Measurements from ENCODE around the gene SSR1.

The SSR1 gene

GRCh38 chr6:7292596-7293255, 20.3 kb downstream of the SSR1 start:
- H3K79me2 ChIP-seq (ENCODE audit: control insufficient read depth, insufficient read depth, low read length, poor library complexity), result no peaks in the 10 kb centered on the region
- no peak overlapping the region for H2AK5ac ChIP-seq (ENCODE audit: low read length)
- no peak overlapping the region for H2AFZ ChIP-seq (ENCODE audit: insufficient read depth, low read length, poor library complexity)
- no peak overlapping the region for H4K8ac ChIP-seq (ENCODE audit: low read depth, low read length)
- no peaks in the 10 kb centered on the region for H3K27me3 ChIP-seq (ENCODE audit: insufficient read depth, low read length)
- H4K12ac ChIP-seq (ENCODE audit: low read depth, low read length), result no peak overlapping the region
- WGBS (ENCODE audit: extremely low coverage, insufficient coverage, insufficient read length), result no CpG with 5 or more reads among the region's 6 CpGs
- no peak overlapping the region for H3K27ac ChIP-seq (ENCODE audit: low read depth, low read length)
- H3K4ac ChIP-seq (ENCODE audit: low read depth, low read length), result no peak overlapping the region
- H2BK5ac ChIP-seq (ENCODE audit: low read depth, low read length, poor library complexity), result no peak overlapping the region
- peaks cover 25 to 42% of the 10 kb centered on the region in 2 experiments for H3K36me3 ChIP-seq (ENCODE audit: control insufficient read depth in 1 of 2, insufficient read depth in 2 of 2, low read length in 2 of 2)
- no peak for DNase-seq
- no peak overlapping the region for H3K18ac ChIP-seq (ENCODE audit: low read length)
- no peak overlapping the region for H4K91ac ChIP-seq (ENCODE audit: low read depth, low read length)
- H3K9me3 ChIP-seq (ENCODE audit: insufficient read depth, low read depth, low read length), result no peaks in the 10 kb centered on the region
- no peak overlapping the region for H2BK12ac ChIP-seq (ENCODE audit: low read length)
- H3K4me2 ChIP-seq (ENCODE audit: low read length), result no peak overlapping the region
- H3K23ac ChIP-seq (ENCODE audit: low read length), result no peak overlapping the region
- H3K14ac ChIP-seq (ENCODE audit: low read length), result no peak overlapping the region
- no peak overlapping the region for H3K9ac ChIP-seq (ENCODE audit: low read length)
- no peaks in the 10 kb centered on the region for H3K4me1 ChIP-seq (ENCODE audit: control insufficient read depth in 1 of 2, insufficient read depth in 2 of 2, low read length in 2 of 2)
- H2BK120ac ChIP-seq (ENCODE audit: insufficient read depth, low read length, poor library complexity), result no peak overlapping the region
- no peak overlapping the region for H3K4me3 ChIP-seq (ENCODE audit: low read depth, low read length)
- H3K79me1 ChIP-seq (ENCODE audit: low read length), result no peaks in the 10 kb centered on the region

DNA sequence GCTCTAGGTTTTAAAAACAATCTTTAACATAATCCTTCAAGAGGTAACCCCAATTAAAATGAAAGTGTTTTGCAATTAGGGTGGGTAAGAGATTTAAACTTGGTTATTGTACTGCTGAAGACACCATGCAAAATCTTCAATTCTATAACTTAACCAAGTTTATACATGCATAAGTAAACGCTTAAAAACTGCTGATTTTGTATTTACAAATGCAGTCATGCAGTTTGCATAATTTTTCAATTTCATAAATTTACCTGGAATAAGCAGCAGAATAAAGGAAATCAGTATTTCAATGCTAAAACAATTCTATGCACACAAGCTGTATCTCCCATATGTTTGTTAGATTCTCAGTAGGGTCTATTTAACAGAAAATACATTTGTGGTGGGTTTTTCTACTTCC, 22.9 kb downstream of the SSR1 start:
- Histone ChIP-seq H2BK12ac (ENCODE audit: low read length) (no peak overlapping the region), H4K91ac (ENCODE audit: low read depth, low read length) (no peak overlapping the region), H3K23ac (ENCODE audit: low read length) (no peak overlapping the region), H3K4me1 (ENCODE audit: control insufficient read depth in 1 of 2, insufficient read depth in 2 of 2, low read length in 2 of 2) (no peaks in the 10 kb centered on the region), H2BK5ac (ENCODE audit: low read depth, low read length, poor library complexity) (no peak overlapping the region), H4K12ac (ENCODE audit: low read depth, low read length) (no peak overlapping the region), H2AFZ (ENCODE audit: insufficient read depth, low read length, poor library complexity) (no peak overlapping the region), H3K9ac (ENCODE audit: low read length) (no peak overlapping the region), H3K14ac (ENCODE audit: low read length) (no peak overlapping the region), H4K8ac (ENCODE audit: low read depth, low read length) (no peak overlapping the region), H3K18ac (ENCODE audit: low read length) (no peak overlapping the region), H3K9me3 (ENCODE audit: insufficient read depth, low read depth, low read length) (no peaks in the 10 kb centered on the region), H3K27me3 (ENCODE audit: insufficient read depth, low read length) (no peaks in the 10 kb centered on the region), H3K36me3 (ENCODE audit: control insufficient read depth in 1 of 2, insufficient read depth in 2 of 2, low read length in 2 of 2) (peaks cover 25 to 39% of the 10 kb centered on the region in 2 experiments), H2AK5ac (ENCODE audit: low read length) (no peak overlapping the region), H3K4me2 (ENCODE audit: low read length) (no peak overlapping the region), H3K79me1 (ENCODE audit: low read length) (no peaks in the 10 kb centered on the region), H3K4ac (ENCODE audit: low read depth, low read length) (no peak overlapping the region), H2BK120ac (ENCODE audit: insufficient read depth, low read length, poor library complexity) (no peak overlapping the region), H3K27ac (ENCODE audit: low read depth, low read length) (no peak overlapping the region), H3K4me3 (ENCODE audit: low read depth, low read length) (no peak overlapping the region), H3K79me2 (ENCODE audit: control insufficient read depth, insufficient read depth, low read length, poor library complexity) (no peaks in the 10 kb centered on the region)
- no CpG with 5 or more reads among the region's 1 CpG for WGBS (ENCODE audit: extremely low coverage, insufficient coverage, insufficient read length)
- no peak for DNase-seq

GRCh38 chr6:7285416-7285815, 27.6 kb downstream of the SSR1 start:
- Histone ChIP-seq H3K79me1 (ENCODE audit: low read length) (no peaks in the 10 kb centered on the region), H3K79me2 (ENCODE audit: control insufficient read depth, insufficient read depth, low read length, poor library complexity) (no peaks in the 10 kb centered on the region), H2BK5ac (ENCODE audit: low read depth, low read length, poor library complexity) (no peak overlapping the region), H3K4me2 (ENCODE audit: low read length) (no peak overlapping the region), H2AFZ (ENCODE audit: insufficient read depth, low read length, poor library complexity) (no peak overlapping the region), H3K9ac (ENCODE audit: low read length) (no peak overlapping the region), H3K36me3 (ENCODE audit: control insufficient read depth in 1 of 2, insufficient read depth in 2 of 2, low read length in 2 of 2) (peaks cover 7 to 15% of the 10 kb centered on the region in 2 experiments), H4K91ac (ENCODE audit: low read depth, low read length) (no peak overlapping the region), H3K18ac (ENCODE audit: low read length) (no peak overlapping the region), H4K8ac (ENCODE audit: low read depth, low read length) (no peak overlapping the region), H3K9me3 (ENCODE audit: insufficient read depth, low read depth, low read length) (no peaks in the 10 kb centered on the region), H2AK5ac (ENCODE audit: low read length) (no peak overlapping the region), H3K14ac (ENCODE audit: low read length) (no peak overlapping the region), H3K23ac (ENCODE audit: low read length) (no peak overlapping the region), H3K4me1 (ENCODE audit: control insufficient read depth in 1 of 2, insufficient read depth in 2 of 2, low read length in 2 of 2) (no peaks in the 10 kb centered on the region), H4K12ac (ENCODE audit: low read depth, low read length) (no peak overlapping the region), H2BK12ac (ENCODE audit: low read length) (no peak overlapping the region), H3K27ac (ENCODE audit: low read depth, low read length) (no peak overlapping the region), H2BK120ac (ENCODE audit: insufficient read depth, low read length, poor library complexity) (no peak overlapping the region), H3K4me3 (ENCODE audit: low read depth, low read length) (no peak overlapping the region), H3K4ac (ENCODE audit: low read depth, low read length) (no peak overlapping the region), H3K27me3 (ENCODE audit: insufficient read depth, low read length) (no peaks in the 10 kb centered on the region)
- WGBS (ENCODE audit: extremely low coverage, insufficient coverage, insufficient read length), result no CpG with 5 or more reads among the region's 6 CpGs
- DNase-seq, result no peak

- peaks cover 7 to 11% of the 10 kb centered on the region in 2 experiments for H3K36me3 ChIP-seq (ENCODE audit: control insufficient read depth in 1 of 2, insufficient read depth in 2 of 2, low read length in 2 of 2)
- no peak for DNase-seq
- no peaks in the 10 kb centered on the region for H3K9me3 ChIP-seq (ENCODE audit: insufficient read depth, low read depth, low read length)
- no peak overlapping the region for H4K12ac ChIP-seq (ENCODE audit: low read depth, low read length)
- H3K27me3 ChIP-seq (ENCODE audit: insufficient read depth, low read length), result no peaks in the 10 kb centered on the region
- H3K4ac ChIP-seq (ENCODE audit: low read depth, low read length), result no peak overlapping the region
- H3K4me3 ChIP-seq (ENCODE audit: low read depth, low read length), result no peak overlapping the region
- H3K18ac ChIP-seq (ENCODE audit: low read length), result no peak overlapping the region
- no peak overlapping the region for H3K9ac ChIP-seq (ENCODE audit: low read length)
- WGBS (ENCODE audit: extremely low coverage, insufficient coverage, insufficient read length), result no CpG with 5 or more reads among the region's 2 CpGs
- H3K79me1 ChIP-seq (ENCODE audit: low read length), result no peaks in the 10 kb centered on the region
- H3K4me2 ChIP-seq (ENCODE audit: low read length), result no peak overlapping the region
- H2BK5ac ChIP-seq (ENCODE audit: low read depth, low read length, poor library complexity), result no peak overlapping the region
- no peak overlapping the region for H2AK5ac ChIP-seq (ENCODE audit: low read length)
- H3K27ac ChIP-seq (ENCODE audit: low read depth, low read length), result no peak overlapping the region
- no peaks in the 10 kb centered on the region for H3K79me2 ChIP-seq (ENCODE audit: control insufficient read depth, insufficient read depth, low read length, poor library complexity)
- H3K23ac ChIP-seq (ENCODE audit: low read length), result no peak overlapping the region
- H4K91ac ChIP-seq (ENCODE audit: low read depth, low read length), result no peak overlapping the region
- no peak overlapping the region for H2AFZ ChIP-seq (ENCODE audit: insufficient read depth, low read length, poor library complexity)
- no peak overlapping the region for H4K8ac ChIP-seq (ENCODE audit: low read depth, low read length)
- H3K14ac ChIP-seq (ENCODE audit: low read length), result no peak overlapping the region
- no peak overlapping the region for H2BK120ac ChIP-seq (ENCODE audit: insufficient read depth, low read length, poor library complexity)
- H2BK12ac ChIP-seq (ENCODE audit: low read length), result no peak overlapping the region
- no peaks in the 10 kb centered on the region for H3K4me1 ChIP-seq (ENCODE audit: control insufficient read depth in 1 of 2, insufficient read depth in 2 of 2, low read length in 2 of 2)
Observed at GRCh38 chr6:7283676-7284075, 29.3 kb downstream of the SSR1 start.

Measured in trophoblast cell (in vitro differentiated cells and primary cell).